Head of caudate nucleus (tissue), 42 donors: ENCODE results near the gene GTPBP6.
"Not testable (repeated sequence)": the region's sequence is repeated elsewhere in the genome, so short reads cannot be mapped to it uniquely, and the experiment has no call there.

Experiments used
- DNase-seq, 42 donors: peaks; one replicate each; pipeline versions ENCODE4 v3.0.0 to v3.0.0-alpha.2; 2020 to 2021; ENCODE audit warnings: mixed read lengths in 7 of 42
- intact Hi-C: fragments of 100-400 bp; cut with DNase I; formaldehyde crosslinking; loops from one replicate; pipeline ENCODE4 v1.15.0; 2022

The GTPBP6 gene

GRCh38 chrX:329291-329910 lies 10.8 kb upstream of the GTPBP6 start:
- intact Hi-C loops = no loop called here
- peak in 3 of 42 donors; percentile 9 to 23 (median 14) for DNase-seq

- intact Hi-C loops = no loop called here
- DNase-seq = peak in 6 of 42 donors; percentile 0 to 36 (median 20)
Observed at GRCh38 chrX:327660-328126, 9.1 kb upstream of the GTPBP6 start.

DNA sequence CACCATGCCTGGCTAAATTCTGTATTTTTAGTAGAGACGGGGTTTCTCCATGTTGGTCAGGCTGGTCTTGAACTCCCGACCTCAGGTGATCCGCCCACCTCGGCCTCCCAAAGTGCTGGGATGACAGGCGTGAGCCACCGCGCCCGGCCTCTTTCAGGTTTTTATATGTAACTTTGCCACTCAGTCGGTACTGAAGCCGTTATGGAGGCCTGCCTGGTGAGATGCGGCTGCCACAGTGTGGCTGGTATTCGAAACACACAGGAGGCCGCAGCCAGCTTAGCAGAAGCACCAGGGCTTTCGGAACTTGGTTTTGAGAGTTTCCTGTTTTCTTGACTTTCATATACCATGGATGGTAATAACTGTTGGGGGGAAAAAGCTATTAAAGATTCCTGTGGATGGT lies 6.1 kb upstream of the GTPBP6 start:
- peak in 5 of 42 donors; percentile 5 to 39 (median 12) for DNase-seq
- intact Hi-C loops = not testable (repeated sequence)

GRCh38 chrX:323721-324628 lies 5.4 kb upstream of the GTPBP6 start:
- intact Hi-C loops = no loop called here
- peak in 21 of 42 donors; percentile 20 to 74 (median 51) for DNase-seq

DNA sequence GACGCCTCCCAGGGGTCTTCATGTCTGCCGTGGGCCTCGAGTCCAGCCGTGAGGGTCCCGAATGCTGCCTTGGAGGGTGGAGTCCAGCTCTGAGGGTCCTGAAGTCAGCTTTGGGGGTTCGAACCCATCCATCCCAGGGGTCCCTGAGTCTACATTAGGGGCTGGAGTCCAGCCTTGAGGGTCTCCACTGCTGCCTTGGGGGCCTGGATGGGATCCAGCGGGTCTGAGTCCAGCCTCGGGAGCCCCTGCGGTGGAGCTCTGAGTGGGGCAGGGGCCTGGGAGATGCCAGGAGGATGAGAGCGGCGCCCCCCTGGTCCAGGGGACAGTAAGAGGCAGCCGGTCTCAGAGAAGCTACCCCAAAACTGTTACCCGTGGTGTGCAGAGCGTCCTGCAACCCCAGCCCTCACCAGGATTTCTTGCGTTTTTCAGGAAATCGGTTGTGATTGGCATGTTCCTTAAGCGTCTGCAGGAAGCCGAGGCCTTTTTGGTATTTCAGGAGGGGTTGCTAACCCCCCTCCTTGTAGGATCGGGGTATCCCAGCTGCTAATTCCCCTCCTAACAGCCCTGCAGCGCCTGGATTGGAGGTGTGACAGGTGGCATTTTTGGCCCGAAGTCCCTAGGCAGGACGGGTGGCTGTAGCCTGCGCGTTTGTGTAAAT lies 1.7 kb upstream of the GTPBP6 start:
- intact Hi-C loops = no loop called here
- DNase-seq = peak in 26 of 42 donors; percentile 0 to 51 (median 22)

- DNase-seq = peak in 18 of 42 donors; percentile 1 to 44 (median 20)
- intact Hi-C loops = loop anchor here (5.0 kb wide), 1 partner anchor 68 kb away; the partner anchor contains the start of gene PPP2R3B
Observed at GRCh38 chrX:319579-320125, 1.1 kb upstream of the GTPBP6 start.

GRCh38 chrX:318068-318738 lies 393 bp downstream of the GTPBP6 start:
- intact Hi-C loops = loop anchor here (5.0 kb wide), 1 partner anchor 69 kb away; the partner anchor contains the start of gene PPP2R3B
- DNase-seq = peak; percentile 82 to 98 (median 94)

- intact Hi-C loops = loop anchor here (5.0 kb wide), 1 partner anchor 70 kb away; the partner anchor contains the start of gene PPP2R3B
- no peak for DNase-seq
Observed at GRCh38 chrX:317424-318067, 1.1 kb downstream of the GTPBP6 start.

- intact Hi-C loops = loop anchor here (5.0 kb wide), 1 partner anchor 71 kb away; the partner anchor contains the start of gene PPP2R3B
- DNase-seq = peak in 10 of 42 donors; percentile 1 to 44 (median 17)
Observed at GRCh38 chrX:316351-317325, 2.0 kb downstream of the GTPBP6 start.

DNA sequence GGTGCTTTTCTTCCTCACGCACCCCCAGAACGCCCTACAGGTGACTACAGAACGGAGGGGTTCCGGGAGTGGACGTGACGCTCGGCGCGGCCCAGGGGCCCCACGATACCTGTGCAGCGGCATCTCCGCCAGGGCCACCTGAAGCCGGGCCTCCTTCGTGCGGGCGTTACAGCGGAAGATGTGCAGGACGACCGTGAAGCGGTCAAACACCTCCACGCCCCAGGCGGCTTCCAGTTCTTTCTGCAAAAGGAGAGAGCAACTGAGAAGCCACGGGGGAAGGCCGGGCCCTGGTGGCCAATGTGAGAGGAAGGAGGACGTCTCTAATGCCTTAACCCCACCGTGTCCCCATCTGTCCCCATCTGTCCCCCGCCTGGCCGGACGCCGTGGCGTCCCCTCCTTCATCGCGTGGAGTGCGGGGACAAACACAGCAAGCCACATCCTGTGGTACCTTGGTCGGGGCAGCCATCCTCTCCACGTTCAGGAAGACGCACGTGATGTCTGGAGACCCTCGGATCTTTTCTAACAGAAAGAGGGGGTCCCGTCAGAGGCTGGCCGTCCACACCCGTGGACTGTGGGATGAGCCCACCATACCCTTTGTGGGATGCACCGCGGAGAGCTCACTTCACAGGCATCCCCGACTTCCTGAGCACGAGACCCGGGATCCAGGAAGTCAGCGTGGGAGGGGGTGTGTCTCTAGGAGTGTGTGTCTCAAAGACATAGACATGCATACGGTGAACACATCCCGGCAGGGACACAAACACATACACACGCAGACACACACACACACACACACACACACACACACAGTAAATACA lies 3.6 kb downstream of the GTPBP6 start:
- DNase-seq = peak in 7 of 42 donors; percentile 6 to 43 (median 13)
- intact Hi-C loops = loop anchor here (5.0 kb wide), 1 partner anchor 72 kb away; the partner anchor contains the start of gene PPP2R3B

DNA sequence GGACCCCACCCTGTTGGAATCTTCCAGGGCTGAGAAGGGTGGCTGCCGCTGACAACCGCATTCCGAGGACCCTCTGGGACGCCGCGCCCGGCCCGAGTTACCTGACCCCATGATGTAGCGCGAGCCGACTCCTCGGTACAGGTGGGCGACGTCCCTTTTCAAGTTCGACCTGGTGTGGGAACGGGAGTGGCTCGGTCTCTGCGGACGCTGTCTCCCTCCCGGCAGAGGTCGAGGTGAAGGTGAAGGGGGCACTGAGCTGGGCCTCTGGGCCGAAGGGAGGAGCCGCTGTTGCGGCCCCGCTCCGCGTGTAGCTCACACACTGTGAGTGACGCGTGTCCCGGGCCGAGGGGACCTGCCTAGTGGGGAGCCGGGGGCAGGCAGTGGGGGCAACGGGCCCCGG lies 4.5 kb downstream of the GTPBP6 start:
- peak in 5 of 42 donors; percentile 2 to 42 (median 24) for DNase-seq
- intact Hi-C loops = no loop called here

DNA sequence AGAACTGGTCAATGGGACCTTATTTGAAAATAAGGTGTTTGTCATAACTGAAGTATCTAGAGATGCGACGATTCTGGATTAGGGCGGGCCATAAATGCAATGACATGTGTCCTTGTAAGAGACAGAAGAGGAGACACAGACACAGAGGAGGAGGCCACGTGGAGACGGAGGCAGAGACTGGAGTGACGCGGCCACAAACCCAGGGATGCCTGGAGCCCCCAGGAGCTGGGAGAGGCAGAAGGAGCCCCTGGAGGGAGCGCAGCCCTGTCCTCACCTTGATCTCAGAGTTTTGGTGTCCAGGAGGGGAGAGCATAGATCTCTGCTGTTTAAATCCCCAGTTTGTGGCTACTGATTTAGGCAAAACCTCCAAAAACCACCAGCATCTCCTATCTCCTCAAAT lies 5.0 kb downstream of the GTPBP6 start:
- intact Hi-C loops = no loop called here
- DNase-seq = peak in 4 of 42 donors; percentile 2 to 28 (median 16)

DNA sequence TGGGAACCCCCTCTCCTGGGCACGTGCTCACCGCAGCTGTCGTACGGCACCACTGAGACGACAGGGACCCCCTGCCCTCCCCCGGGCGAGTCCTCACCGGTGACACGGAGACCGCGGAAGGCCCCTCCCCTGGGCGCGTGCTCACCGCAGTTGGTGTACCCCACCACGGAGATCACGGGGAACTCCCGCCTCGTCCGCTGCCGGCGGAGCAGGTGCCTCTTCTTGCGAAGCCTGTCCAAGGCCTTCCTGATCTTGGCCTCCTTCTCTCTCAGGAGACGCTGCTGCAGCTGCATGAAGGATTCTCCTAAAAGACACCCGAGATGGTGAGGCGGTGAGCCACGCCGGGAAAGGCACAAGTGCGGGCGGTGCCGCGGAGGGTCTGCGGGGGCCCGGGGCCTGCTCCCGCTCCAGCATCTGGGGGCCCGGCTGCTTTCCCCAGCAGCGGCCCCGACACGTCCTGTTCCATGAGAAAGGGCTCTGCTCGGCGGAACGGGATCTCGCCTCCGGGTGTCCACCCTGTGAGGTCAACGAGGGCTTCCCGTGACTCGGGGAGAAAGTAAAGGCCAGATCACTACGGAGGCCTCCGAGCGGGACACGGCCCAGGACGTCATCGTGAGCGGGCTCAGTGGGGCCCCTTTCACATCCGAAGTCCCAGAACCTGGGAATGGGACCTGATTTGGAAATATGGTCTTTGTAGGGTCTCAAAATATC lies 5.8 kb downstream of the GTPBP6 start:
- intact Hi-C loops = no loop called here
- peak in 6 of 42 donors; percentile 2 to 54 (median 20) for DNase-seq

DNA sequence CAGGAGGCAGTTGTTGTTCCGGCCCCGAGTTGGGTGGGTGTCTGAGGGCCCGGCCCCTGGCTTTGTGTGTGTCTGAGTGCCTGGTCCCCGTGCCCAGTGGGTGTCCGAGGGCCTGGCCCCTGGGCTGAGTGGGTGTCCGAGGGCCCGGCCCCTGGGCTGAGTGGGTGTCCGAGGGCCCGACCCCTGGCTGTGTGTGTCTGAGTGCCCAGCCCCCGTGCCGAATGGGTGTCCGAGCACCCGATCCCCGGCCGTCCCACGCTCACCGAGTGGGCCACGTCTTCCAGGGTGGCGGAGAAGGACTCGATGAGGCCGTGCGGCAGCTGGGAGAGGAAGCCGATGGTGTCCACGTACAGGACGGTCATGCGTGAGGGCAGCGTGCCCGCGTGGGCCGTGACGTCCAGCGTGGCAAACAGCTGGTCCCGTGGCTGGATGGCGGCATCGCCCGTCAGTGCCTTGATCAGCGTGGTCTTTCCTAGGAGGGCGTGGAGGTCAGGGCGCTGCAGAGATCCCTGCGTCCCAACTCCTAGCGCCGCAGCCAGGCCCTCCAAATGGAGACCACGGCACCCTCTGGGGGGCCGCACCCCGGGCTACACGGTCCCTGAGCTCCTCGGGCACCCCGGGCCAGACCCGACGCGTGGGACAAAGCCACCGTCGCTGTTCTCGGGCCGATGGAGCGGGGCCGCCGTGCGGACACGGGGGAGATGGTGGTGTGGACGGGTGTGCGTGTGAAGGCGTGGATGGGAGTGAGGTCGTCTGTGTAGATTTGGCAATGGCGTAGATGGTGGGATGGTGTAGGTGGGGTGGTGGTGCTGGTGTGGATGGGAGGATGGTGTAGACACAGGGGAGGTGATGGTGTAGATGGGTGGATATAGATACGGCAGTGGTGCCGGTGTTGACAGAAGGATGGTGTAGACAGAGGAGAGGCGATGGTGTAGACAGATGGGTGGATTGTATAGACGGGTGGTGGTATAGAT lies 7.2 kb downstream of the GTPBP6 start:
- peak in 8 of 42 donors; percentile 1 to 38 (median 18) for DNase-seq
- intact Hi-C loops = no loop called here
